GM13977 (cell line): ENCODE measurements around the gene AFG3L2.

Experiments
- DNase-seq: peaks from one replicate; pipeline ENCODE4 v3.0.0; 2012; ENCODE audit warnings: low spot score
- in situ Hi-C: fragments of 300-500 bp; cut with MboI; formaldehyde crosslinking; loops from one replicate; pipeline ENCODE4 v1.12.0; 2022; ENCODE audit warnings: low sequenced_read_pairs, low pct_unique_long_range_greater_than_20kb, mixed read lengths, inconsistent platforms; ENCODE audit not compliant: unreplicated experiment
- TF ChIP-seq, protein P1 (sequence below): IDR thresholded peaks from 2 replicates; pipeline ENCODE4 v1.5.1; 2012; ENCODE audit warnings: mild to moderate bottlenecking, control low read depth; ENCODE audit not compliant: insufficient read depth; ENCODE audit errors: extremely low read depth, missing control alignments

Gene AFG3L2

DNA sequence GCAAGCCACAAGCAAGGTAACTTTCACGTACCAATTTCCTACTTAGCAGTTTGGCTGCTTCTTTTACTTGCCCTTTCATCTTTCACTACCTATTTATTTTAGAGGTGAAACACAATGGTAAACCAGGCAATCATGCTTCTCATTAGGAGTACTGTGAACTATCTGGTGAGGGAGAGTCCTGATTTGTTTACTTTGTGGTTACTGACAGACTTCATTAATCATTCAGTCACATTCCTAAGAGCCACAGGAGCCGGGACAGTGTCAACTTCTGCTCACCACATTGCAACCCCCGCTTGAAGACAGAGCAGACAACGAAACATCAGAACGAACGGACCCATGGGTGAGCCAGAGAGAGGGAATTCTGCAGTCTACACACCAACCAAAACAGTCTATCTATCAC is 40.1 kb downstream of the AFG3L2 start:
- in situ Hi-C loops = no loop called here
- TF ChIP-seq, protein P1, sequence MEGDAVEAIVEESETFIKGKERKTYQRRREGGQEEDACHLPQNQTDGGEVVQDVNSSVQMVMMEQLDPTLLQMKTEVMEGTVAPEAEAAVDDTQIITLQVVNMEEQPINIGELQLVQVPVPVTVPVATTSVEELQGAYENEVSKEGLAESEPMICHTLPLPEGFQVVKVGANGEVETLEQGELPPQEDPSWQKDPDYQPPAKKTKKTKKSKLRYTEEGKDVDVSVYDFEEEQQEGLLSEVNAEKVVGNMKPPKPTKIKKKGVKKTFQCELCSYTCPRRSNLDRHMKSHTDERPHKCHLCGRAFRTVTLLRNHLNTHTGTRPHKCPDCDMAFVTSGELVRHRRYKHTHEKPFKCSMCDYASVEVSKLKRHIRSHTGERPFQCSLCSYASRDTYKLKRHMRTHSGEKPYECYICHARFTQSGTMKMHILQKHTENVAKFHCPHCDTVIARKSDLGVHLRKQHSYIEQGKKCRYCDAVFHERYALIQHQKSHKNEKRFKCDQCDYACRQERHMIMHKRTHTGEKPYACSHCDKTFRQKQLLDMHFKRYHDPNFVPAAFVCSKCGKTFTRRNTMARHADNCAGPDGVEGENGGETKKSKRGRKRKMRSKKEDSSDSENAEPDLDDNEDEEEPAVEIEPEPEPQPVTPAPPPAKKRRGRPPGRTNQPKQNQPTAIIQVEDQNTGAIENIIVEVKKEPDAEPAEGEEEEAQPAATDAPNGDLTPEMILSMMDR = no peak
- no peak for DNase-seq

DNA sequence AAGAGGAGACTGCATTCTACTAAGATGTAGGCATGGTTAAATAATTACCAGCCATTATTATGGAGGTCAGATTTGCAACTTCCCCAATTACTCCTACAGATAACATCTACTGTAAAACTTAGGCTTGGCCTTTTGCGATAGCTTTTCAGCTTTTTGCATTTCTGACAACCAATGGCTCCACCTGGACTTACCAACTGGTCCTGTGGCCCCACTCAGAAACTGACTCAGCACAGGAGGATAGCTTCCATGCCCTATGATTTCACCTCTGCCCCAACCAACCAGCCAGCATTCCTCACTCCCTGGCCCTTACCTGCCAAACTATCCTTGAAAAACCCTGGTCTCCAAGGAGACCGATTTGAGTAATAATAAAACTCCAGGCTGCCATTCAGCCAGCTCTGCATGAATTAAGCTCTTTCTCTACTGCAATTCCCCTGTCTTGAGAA is 40.8 kb downstream of the AFG3L2 start:
- DNase-seq = no peak
- in situ Hi-C loops = no loop called here
- TF ChIP-seq, protein P1 = no peak

DNA sequence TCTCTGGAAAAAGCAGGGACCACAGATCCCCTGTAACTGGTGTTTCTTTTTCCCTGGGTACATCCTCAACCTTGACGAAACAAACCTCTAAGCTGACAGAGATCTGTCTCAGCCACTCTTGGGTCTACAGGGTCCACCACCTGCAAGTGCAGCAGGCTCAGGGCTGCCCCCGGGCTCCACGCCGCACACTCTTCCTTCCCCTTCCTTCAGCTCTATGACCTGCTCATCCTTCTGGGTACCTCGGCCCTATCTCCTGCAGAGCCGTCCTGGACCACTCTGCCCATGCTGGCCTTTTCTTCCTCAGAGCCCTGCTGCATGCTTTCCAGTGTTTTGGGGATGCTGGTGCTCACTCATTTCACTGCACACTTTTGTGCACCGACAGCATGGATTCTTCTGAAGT is 41.5 kb downstream of the AFG3L2 start:
- in situ Hi-C loops = no loop called here
- TF ChIP-seq, protein P1 = no peak
- DNase-seq = no peak

DNA sequence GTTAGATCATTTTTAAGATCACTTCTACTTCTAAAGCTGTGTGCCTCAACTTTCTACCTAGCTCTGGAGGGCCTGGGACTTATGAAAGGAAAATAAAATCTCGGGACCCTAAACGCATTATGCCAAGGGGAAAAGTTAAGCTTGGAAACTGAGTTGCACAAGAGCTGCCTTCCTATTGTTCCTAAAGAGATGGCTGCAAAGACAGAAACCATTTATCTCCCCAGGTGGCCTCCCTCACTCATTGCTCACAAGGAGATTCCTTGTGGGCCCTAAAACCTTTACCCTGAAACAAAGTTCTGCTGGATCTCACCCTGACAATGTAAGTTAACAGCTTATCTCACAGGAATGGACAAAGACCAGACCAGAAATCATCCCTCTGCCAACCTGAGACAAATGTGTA is 42.2 kb downstream of the AFG3L2 start:
- no peak for DNase-seq
- TF ChIP-seq, protein P1 = no peak
- in situ Hi-C loops = no loop called here

GRCh38 chr18:12334366-12334808 is 42.6 kb downstream of the AFG3L2 start:
- TF ChIP-seq, protein P1 = no peak
- no peak for DNase-seq
- in situ Hi-C loops = no loop called here

DNA sequence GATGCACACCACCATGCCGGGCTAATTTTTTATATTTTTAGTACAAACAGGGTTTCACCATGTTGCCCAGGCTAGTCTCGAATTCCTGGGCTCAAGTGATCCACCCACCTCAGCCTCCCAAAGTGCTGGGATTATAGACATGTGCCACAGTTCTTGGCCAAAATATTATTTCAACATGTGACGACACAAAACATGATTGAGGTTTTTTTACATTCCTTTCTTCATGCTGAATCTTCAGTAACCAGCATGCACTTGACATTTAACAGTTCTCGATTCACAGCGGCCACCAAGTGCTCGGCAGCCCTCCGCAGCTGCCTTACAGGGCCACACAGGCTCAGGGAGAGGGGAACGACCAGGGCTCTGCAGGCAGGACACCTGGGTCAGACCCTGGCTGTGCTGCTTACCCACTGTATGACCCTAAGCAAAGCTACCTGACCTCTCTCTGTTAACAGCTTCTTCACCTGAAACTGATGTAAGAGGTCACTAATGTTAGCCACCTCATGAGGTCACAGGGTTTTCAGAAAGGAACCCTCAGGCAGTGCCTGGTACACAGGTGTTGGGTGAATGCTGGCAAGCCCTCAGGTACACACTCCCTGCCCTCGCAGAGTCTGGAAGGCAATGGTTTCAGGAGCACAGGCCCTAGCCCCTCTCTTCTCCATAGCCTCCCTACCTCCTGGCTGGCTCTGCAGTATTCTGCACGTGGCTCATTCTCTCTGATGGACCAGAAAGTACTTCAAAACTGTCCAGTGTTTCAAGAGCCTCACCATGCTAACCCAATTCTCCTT is 43.3 kb downstream of the AFG3L2 start:
- in situ Hi-C loops = no loop called here

More for the DNA sequence above, 43.3 kb downstream of the AFG3L2 start:
- TF ChIP-seq, protein P1 = no peak
- no peak for DNase-seq
